Measurements from ENCODE around the gene XYLT1.

The XYLT1 gene

GRCh38 chr16:17474037-17474436 is 3.3 kb upstream of the XYLT1 start:
- no peak for TF ChIP-seq POLR2A (IDR thresholded peaks at IDR 0.05; ENCODE audit: low read depth, low read length)
- no peak for FAIRE-seq
- DNase-seq (ENCODE audit: insufficient read length, low spot score), result no peak

GRCh38 chr16:17471719-17472461 is 1.1 kb upstream of the XYLT1 start:
- FAIRE-seq, result no peak

GRCh38 chr16:17470182-17470907 is 415 bp downstream of the XYLT1 start:
- TF ChIP-seq POLR2A (IDR thresholded peaks at IDR 0.05; ENCODE audit: low read depth, low read length), result no peak
- no peak for FAIRE-seq
- no peak for DNase-seq (ENCODE audit: insufficient read length, low spot score)

More at GRCh38 chr16:17471719-17472461, 1.1 kb upstream of the XYLT1 start:
- TF ChIP-seq POLR2A (IDR thresholded peaks at IDR 0.05; ENCODE audit: low read depth, low read length), result no peak
- DNase-seq (ENCODE audit: insufficient read length, low spot score), result no peak

- TF ChIP-seq POLR2A (IDR thresholded peaks at IDR 0.05; ENCODE audit: low read depth, low read length), result no peak
- DNase-seq (ENCODE audit: insufficient read length, low spot score) (no peak), FAIRE-seq (no peak)
Measured at GRCh38 chr16:17469741-17470181, 999 bp downstream of the XYLT1 start.

DNA sequence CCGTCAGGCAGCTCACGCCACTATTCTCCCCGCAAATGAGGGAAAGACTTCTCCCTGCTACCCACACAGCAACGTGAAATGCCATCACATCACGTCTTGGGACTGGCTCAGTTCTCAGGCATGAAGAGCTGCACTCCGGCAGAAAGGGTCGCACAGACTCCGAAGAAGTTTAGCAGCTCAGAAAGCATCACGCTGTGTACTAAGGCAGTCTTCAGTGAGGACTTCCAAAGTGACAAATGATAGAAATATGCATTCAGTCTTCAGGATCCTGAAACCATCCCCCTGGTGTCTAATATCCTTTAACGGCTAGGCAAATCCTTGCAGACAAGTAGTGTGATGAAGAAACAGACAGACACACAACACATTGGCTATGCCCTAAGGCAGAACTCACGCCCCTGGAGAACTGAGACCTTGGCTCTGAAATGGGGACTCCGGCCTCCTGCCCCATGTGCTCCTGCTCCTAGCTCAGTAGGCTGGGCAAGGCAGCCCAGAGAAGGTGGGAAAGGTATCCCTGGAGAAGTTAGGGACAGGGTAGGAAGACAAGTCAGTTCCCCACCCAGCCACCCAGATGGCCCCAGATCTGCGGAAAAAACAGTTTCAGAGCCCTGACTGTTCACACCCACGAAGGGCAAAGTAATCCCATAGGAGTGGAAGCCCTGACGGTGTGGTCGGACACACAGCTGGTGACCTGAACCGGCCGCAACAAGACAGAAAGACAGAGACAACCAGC is 1.6 kb downstream of the XYLT1 start:
- FAIRE-seq (no peak), DNase-seq (ENCODE audit: insufficient read length, low spot score) (no peak)
- no peak for TF ChIP-seq POLR2A (IDR thresholded peaks at IDR 0.05; ENCODE audit: low read depth, low read length)

- no peak for DNase-seq (ENCODE audit: insufficient read length, low spot score)
- no peak for TF ChIP-seq POLR2A (IDR thresholded peaks at IDR 0.05; ENCODE audit: low read depth, low read length)
- FAIRE-seq, result no peak
Measured at GRCh38 chr16:17468611-17469010, 2.1 kb downstream of the XYLT1 start.

GRCh38 chr16:17467923-17468540 is 2.7 kb downstream of the XYLT1 start:
- FAIRE-seq (no peak), DNase-seq (ENCODE audit: insufficient read length, low spot score) (no peak)
- no peak for TF ChIP-seq POLR2A (IDR thresholded peaks at IDR 0.05; ENCODE audit: low read depth, low read length)

GRCh38 chr16:17466876-17467275 is 3.9 kb downstream of the XYLT1 start:
- no peak for TF ChIP-seq POLR2A (IDR thresholded peaks at IDR 0.05; ENCODE audit: low read depth, low read length)
- DNase-seq (ENCODE audit: insufficient read length, low spot score) (no peak), FAIRE-seq (no peak)

DNA sequence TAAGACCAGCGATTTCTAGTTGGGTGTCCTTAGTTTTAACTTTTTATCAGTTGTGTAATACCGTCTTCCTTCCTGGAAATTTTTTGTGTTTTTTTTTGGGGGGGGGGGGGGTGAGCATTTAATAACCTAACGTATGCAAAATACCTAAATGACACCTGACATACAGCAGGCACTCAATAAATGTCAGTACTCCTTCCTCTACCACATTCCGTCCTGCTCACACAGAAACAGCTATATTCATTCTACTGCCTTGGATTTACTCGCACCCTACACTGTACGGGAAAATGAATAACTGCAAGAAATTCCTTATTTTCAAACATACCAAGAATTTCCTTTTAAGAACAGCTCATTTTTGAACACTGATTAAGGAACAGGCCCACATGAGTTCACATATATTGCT is 5.3 kb downstream of the XYLT1 start:
- DNase-seq (ENCODE audit: insufficient read length, low spot score), result no peak
- no peak for FAIRE-seq

DNA sequence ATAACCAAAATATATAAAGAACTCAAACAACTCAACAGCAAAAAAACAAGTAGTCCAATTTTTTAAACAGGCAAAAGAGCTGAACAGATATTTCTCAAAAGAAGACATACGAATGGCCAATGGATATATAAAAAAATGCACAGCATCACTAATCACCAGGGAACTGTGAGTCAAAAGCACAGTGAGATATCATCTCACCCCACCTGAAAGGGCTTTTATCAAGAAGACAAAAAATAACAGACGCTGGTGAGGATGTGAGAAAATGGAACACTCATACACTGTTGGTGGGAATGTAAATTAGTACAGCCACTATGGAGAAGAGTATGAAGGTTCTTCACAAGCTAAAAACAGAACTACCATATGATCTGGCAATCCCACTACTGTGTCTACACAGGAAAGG is 7.4 kb downstream of the XYLT1 start:
- FAIRE-seq, result no peak
- no peak for TF ChIP-seq POLR2A (IDR thresholded peaks at IDR 0.05; ENCODE audit: low read depth, low read length)
- DNase-seq (ENCODE audit: insufficient read length, low spot score), result no peak

More for the DNA sequence above, 5.3 kb downstream of the XYLT1 start:
- TF ChIP-seq POLR2A (IDR thresholded peaks at IDR 0.05; ENCODE audit: low read depth, low read length), result no peak

DNA sequence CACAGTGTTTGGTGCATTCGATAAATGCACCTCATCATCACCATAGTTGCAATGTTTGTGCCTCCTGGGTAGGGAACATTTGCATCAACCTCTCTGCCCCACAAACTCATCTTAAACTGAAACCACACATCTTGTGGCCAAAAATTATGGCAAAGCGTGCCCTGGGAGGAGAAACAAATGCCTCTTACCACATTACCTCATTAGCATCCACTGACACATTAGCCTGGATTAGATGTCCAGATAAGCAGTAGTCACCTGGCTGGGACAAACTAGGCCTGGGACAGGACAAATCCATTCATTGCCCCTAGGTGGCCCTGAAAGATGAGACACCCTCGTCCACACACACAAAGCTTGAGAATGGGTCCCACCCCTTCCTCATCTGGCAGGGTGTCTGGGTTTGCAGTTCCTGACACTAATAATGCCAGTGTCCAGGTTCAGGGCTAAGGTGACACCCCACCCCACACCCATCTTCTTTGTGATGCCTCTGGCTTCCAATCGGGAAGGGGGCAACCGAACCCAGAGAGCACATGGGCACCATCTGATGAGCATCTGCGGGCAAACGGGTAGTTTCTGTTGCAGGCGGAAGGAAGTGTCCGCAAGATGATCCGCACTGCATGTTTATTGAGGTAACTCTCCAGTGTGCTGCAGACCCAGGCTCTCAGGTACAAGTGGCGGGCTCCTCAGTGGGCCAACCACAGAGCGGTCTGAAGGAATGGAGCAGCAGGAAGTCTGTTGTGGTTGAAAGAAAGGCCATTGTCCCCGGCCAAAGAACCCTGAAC is 8.6 kb downstream of the XYLT1 start:
- DNase-seq (ENCODE audit: insufficient read length, low spot score), result no peak
- no peak for TF ChIP-seq POLR2A (IDR thresholded peaks at IDR 0.05; ENCODE audit: low read depth, low read length)
- FAIRE-seq, result no peak

DNA sequence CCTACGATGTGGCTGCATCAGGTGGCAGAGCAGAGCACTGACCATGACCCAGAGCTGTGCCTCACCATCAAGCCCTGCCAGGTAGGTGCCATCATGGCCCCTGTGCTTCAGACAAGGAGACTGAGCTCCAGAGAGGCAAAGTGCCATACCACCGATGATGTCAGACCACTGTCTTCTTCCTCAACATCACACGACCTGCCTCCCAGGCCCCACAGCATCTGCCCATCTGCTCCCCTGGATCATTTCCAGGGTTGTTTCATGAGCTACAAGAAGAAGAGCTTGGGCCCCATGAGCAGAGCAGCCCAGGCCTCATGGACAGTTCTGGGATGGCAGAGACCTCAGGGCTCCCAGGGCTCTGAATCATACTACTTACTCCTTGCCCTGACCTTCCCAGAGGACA is 9.9 kb downstream of the XYLT1 start:
- no peak for DNase-seq (ENCODE audit: insufficient read length, low spot score)
- no peak for TF ChIP-seq POLR2A (IDR thresholded peaks at IDR 0.05; ENCODE audit: low read depth, low read length)
- no peak for FAIRE-seq

GRCh38 chr16:17459903-17460521 is 10.7 kb downstream of the XYLT1 start:
- TF ChIP-seq POLR2A (IDR thresholded peaks at IDR 0.05; ENCODE audit: low read depth, low read length), result no peak
- FAIRE-seq (no peak), DNase-seq (ENCODE audit: insufficient read length, low spot score) (no peak)
